Sigmoid colon (tissue), 7 donors: ENCODE results near the gene CAPNS2. TPM values are rescaled to one million over a fixed set of nuclear protein-coding genes. Genes with fewer than 3 reads are reported as not detected.
"Not testable (repeated sequence)": the region's sequence is repeated elsewhere in the genome, so short reads cannot be mapped to it uniquely, and the experiment has no call there.

Source experiments
- DNase-seq: peaks from one replicate; pipeline ENCODE4 v3.0.0-alpha.2; 2019
- H3K27ac ChIP-seq, 4 donors: fragments of 200-600 bp; sonication (generic); one replicate each; pipeline ENCODE4 v1.5.1; 2016 to 2019; ENCODE audit warnings: mild to moderate bottlenecking in 1 of 4
- H3K27me3 ChIP-seq, 3 donors: fragments of 200-600 bp; sonication (generic); one replicate each; pipeline ENCODE4 v1.5.1; 2019; ENCODE audit warnings: mild to moderate bottlenecking in 1 of 3
- H3K36me3 ChIP-seq, 4 donors: fragments of 200-600 bp; sonication (generic); one replicate each; pipeline ENCODE4 v1.5.1; 2016 to 2019
- H3K4me1 ChIP-seq, 4 donors: fragments of 200-600 bp; sonication (generic); one replicate each; pipeline ENCODE4 v1.5.1; 2017 to 2019
- H3K4me3 ChIP-seq, 4 donors: fragments of 200-600 bp; sonication (generic); one replicate each; pipeline ENCODE4 v1.5.1; 2017 to 2019; ENCODE audit warnings: mild to moderate bottlenecking in 2 of 4, moderate library complexity in 1 of 4
- H3K9me3 ChIP-seq, 4 donors: fragments of 200-600 bp in 3 of 4; sonication (generic) in 3 of 4; one replicate each; pipeline versions ENCODE4 v1.5.1 to v1.6.1; 2013 to 2019
- CTCF ChIP-seq, 4 experiments: fragments of 450-650 bp in 3 of 4; fragments of 200-600 bp in 1 of 4; IDR thresholded peaks; one replicate each; pipeline ENCODE4 v1.5.1; 2016 to 2019; ENCODE audit warnings: antibody characterized with exemption in 4 of 4, mild to moderate bottlenecking in 3 of 4, moderate library complexity in 2 of 4
- EP300 ChIP-seq, 4 donors: sonication (generic); formaldehyde crosslinking; IDR thresholded peaks; one replicate each; pipeline ENCODE4 v1.6.1; 2017; ENCODE audit warnings: antibody characterized with exemption in 4 of 4
- POLR2A ChIP-seq, 2 donors: fragments of 450-650 bp; IDR thresholded peaks; one replicate each; pipeline ENCODE4 v1.6.1; 2016; ENCODE audit warnings: antibody characterized with exemption in 2 of 2, mild to moderate bottlenecking in 2 of 2, moderate library complexity in 2 of 2
- POLR2AphosphoS5 ChIP-seq, 4 donors: sonication (generic); formaldehyde crosslinking; IDR thresholded peaks; one replicate each; pipeline ENCODE4 v1.6.1; 2017; ENCODE audit warnings: antibody characterized with exemption in 4 of 4
- WGBS, 2 donors: extraction: QIAGEN DNeasy Blood & Tissue Kit; methylation state at CpG; one replicate each; pipeline ENCODE4 v1.1.7; 2013; 5-methylcytosine and 5-hydroxymethylcytosine counted together
- intact Hi-C: fragments of 100-400 bp; cut with DNase I; formaldehyde crosslinking; loops from one replicate; pipeline ENCODE4 v1.15.1; 2023
- polyA plus RNA-seq, 3 donors: library from polyadenylated mRNA; stranded (reverse); fragments of 200-250 nt; gene quantifications; one replicate each; pipeline ENCODE4 v1.2.3, GENCODE V29; 2013
- total RNA-seq, 4 donors: library from RNA; depleted of rRNA; stranded (reverse); fragments of >200 nt; gene quantifications; one replicate each; pipeline ENCODE4 v1.1.0, GENCODE V29; 2016
- donor health status: healthy with polysubstance abuse.
- donor health status: Bipolar disorder and iron deficiency.
- donor health status: healthy.

Gene CAPNS2
- total and polyA plus RNA-seq, 7 donors = 0.07 to 0.95 (median 0.83) TPM; not detected in 4

- intact Hi-C loops = no loop called here
- Histone ChIP-seq H3K36me3 (no peaks in the 10 kb centered on the region), H3K27me3 (peaks cover 0 to 4% (median 0%) of the 10 kb centered on the region in 3 donors), H3K4me1 (no peaks in the 10 kb centered on the region), H3K27ac (no peak overlapping the region), H3K9me3 (no peaks in the 10 kb centered on the region), H3K4me3 (no peak overlapping the region)
- no peak for TF ChIP-seq POLR2AphosphoS5 (IDR thresholded peaks at IDR 0.05)
- TF ChIP-seq EP300 (IDR thresholded peaks at IDR 0.05) = no peak
- TF ChIP-seq CTCF (IDR thresholded peaks at IDR 0.05) = no peak
- TF ChIP-seq POLR2A (IDR thresholded peaks at IDR 0.05) = no peak
- DNase-seq = no peak
Observed at GRCh38 chr16:55592306-55592705, 25.8 kb downstream of the CAPNS2 start.

GRCh38 chr16:55597928-55598327 lies 31.4 kb downstream of the CAPNS2 start:
- intact Hi-C loops = no loop called here
- Histone ChIP-seq H3K27ac (no peak overlapping the region), H3K4me3 (no peak overlapping the region), H3K27me3 (no peaks in the 10 kb centered on the region), H3K36me3 (no peaks in the 10 kb centered on the region), H3K4me1 (no peaks in the 10 kb centered on the region), H3K9me3 (no peaks in the 10 kb centered on the region)
- WGBS, 2 donors = 60 to 78% methylated on average over 4 of the region's 4 CpGs
- TF ChIP-seq POLR2A (IDR thresholded peaks at IDR 0.05) = no peak
- TF ChIP-seq POLR2AphosphoS5 (IDR thresholded peaks at IDR 0.05) = no peak
- TF ChIP-seq EP300 (IDR thresholded peaks at IDR 0.05) = no peak
- no peak for DNase-seq

- H3K9me3 ChIP-seq = no peaks in the 10 kb centered on the region
- WGBS, 2 donors = 60 to 66% methylated on average over 4 of the region's 4 CpGs
- peaks cover 0 to 13% (median 3%) of the 10 kb centered on the region in 4 donors for H3K4me1 ChIP-seq
- H3K4me3 ChIP-seq = no peak overlapping the region
- no peaks in the 10 kb centered on the region for H3K36me3 ChIP-seq
- TF ChIP-seq POLR2A (IDR thresholded peaks at IDR 0.05) = no peak
- no peak for DNase-seq
- H3K27ac ChIP-seq = no peak overlapping the region
- intact Hi-C loops = no loop called here
- no peaks in the 10 kb centered on the region for H3K27me3 ChIP-seq
Observed at GRCh38 chr16:55605754-55606336, 39.4 kb downstream of the CAPNS2 start.

- 72 to 79% methylated on average over 6 of the region's 6 CpGs for WGBS, 2 donors
- intact Hi-C loops = no loop called here
- Histone ChIP-seq H3K27me3 (peaks cover 0 to 5% (median 0%) of the 10 kb centered on the region in 3 donors), H3K36me3 (no peaks in the 10 kb centered on the region), H3K9me3 (peaks cover 0 to 2% (median 0%) of the 10 kb centered on the region in 4 donors), H3K27ac (no peak overlapping the region), H3K4me1 (no peaks in the 10 kb centered on the region), H3K4me3 (no peak overlapping the region)
- DNase-seq = no peak
- TF ChIP-seq POLR2AphosphoS5 (IDR thresholded peaks at IDR 0.05) = no peak
- TF ChIP-seq CTCF (IDR thresholded peaks at IDR 0.05) = no peak
- no peak for TF ChIP-seq EP300 (IDR thresholded peaks at IDR 0.05)
- TF ChIP-seq POLR2A (IDR thresholded peaks at IDR 0.05) = no peak
Observed at GRCh38 chr16:55613613-55614335, 47.3 kb downstream of the CAPNS2 start.

- DNase-seq = no peak
- intact Hi-C loops = no loop called here
- Histone ChIP-seq H3K4me3 (no peak overlapping the region), H3K27me3 (peaks cover 0 to 5% (median 0%) of the 10 kb centered on the region in 3 donors), H3K9me3 (peaks cover 0 to 2% (median 0%) of the 10 kb centered on the region in 4 donors), H3K36me3 (no peaks in the 10 kb centered on the region), H3K4me1 (no peaks in the 10 kb centered on the region), H3K27ac (no peak overlapping the region)
- WGBS, 2 donors = 59 to 85% methylated on average over 3 of the region's 3 CpGs
- TF ChIP-seq POLR2AphosphoS5 (IDR thresholded peaks at IDR 0.05) (no peak), EP300 (IDR thresholded peaks at IDR 0.05) (no peak), CTCF (IDR thresholded peaks at IDR 0.05) (no peak), POLR2A (IDR thresholded peaks at IDR 0.05) (no peak)
Observed at GRCh38 chr16:55615071-55615470, 48.6 kb downstream of the CAPNS2 start.

- DNase-seq, intact Hi-C loops, H3K27ac ChIP-seq, H3K27me3 ChIP-seq, H3K36me3 ChIP-seq, H3K4me1 ChIP-seq, H3K9me3 ChIP-seq, H3K4me3 ChIP-seq: not testable (repeated sequence)
- WGBS, 2 donors = 75 to 91% methylated on average over 11 of the region's 11 CpGs
Observed at GRCh38 chr16:55615670-55616069, 49.2 kb downstream of the CAPNS2 start.

Other genes with a start within 250 kb of the CAPNS2 start
- under 1 TPM in 3 of 4 donors, not detected in 1; under 0.01 to 0.83 (median 0.14) TPM for gene IRX6, start 242.5 kb upstream of the CAPNS2 start, total RNA-seq
- under 1 TPM in 2 of 3 donors, not detected in 1; 0.23 to 0.60 TPM for gene IRX6, start 242.5 kb upstream of the CAPNS2 start, polyA plus RNA-seq
- gene MMP2, start 87.5 kb upstream of the CAPNS2 start, total RNA-seq = 100 to 1,000 TPM; 142 to 280 (median 175) TPM
- gene MMP2, start 87.5 kb upstream of the CAPNS2 start, polyA plus RNA-seq = 10 to 100 TPM in 2 of 3 donors, 1 to 10 TPM in 1; 7.2 to 47.1 (median 38.4) TPM
- gene LPCAT2, start 57.6 kb upstream of the CAPNS2 start, total RNA-seq = 10 to 100 TPM in 1 of 4 donors, 1 to 10 TPM in 3; 6.6 to 12.8 (median 9.4) TPM
- gene LPCAT2, start 57.6 kb upstream of the CAPNS2 start, polyA plus RNA-seq = 1 to 10 TPM; 1.2 to 6.3 (median 2.3) TPM
- gene SLC6A2, start 89.3 kb downstream of the CAPNS2 start, total RNA-seq = under 1 TPM in 1 of 4 donors, not detected in 3; 0.14 TPM
- gene SLC6A2, start 89.3 kb downstream of the CAPNS2 start, polyA plus RNA-seq = under 1 TPM in 1 of 3 donors, not detected in 2; 0.10 TPM